ACHN (cell line): Measurements from ENCODE around the gene GSTT4.
"Not testable (repeated sequence)": the region's sequence is repeated elsewhere in the genome, so short reads cannot be mapped to it uniquely, and the experiment has no call there.

Experiments
- DNase-seq: peaks from one replicate; pipeline ENCODE4 v3.0.0-alpha.2; 2015
- in situ Hi-C: cut with HindIII; loops from 2 replicates; pipeline ENCODE4 v1.10.0; 2017; ENCODE audit warnings: low sequenced_read_pairs, low pct_ligation_motif_present, low pct_unique_long_range_greater_than_20kb

GSTT4 gene

GRCh38 chr22:24001314-24001713, 3.9 kb downstream of the GSTT4 start:
- DNase-seq: no peak
- in situ Hi-C loops: no loop called here

GRCh38 chr22:23999779-24000178, 5.5 kb downstream of the GSTT4 start:
- DNase-seq, in situ Hi-C loops: not testable (repeated sequence)

GRCh38 chr22:23997092-23997491, 8.2 kb downstream of the GSTT4 start:
- DNase-seq: no peak
- in situ Hi-C loops: no loop called here

- DNase-seq, in situ Hi-C loops: not testable (repeated sequence)
These were observed 11.6 kb downstream of the GSTT4 start for GRCh38 chr22:23993581-23994177.

GRCh38 chr22:23993080-23993479, 12.2 kb downstream of the GSTT4 start:
- in situ Hi-C loops, DNase-seq: not testable (repeated sequence)

- DNase-seq, in situ Hi-C loops: not testable (repeated sequence)
These were observed 15.5 kb downstream of the GSTT4 start for GRCh38 chr22:23989583-23990244.

GRCh38 chr22:23986538-23987178, 18.6 kb downstream of the GSTT4 start:
- in situ Hi-C loops, DNase-seq: not testable (repeated sequence)

GRCh38 chr22:23986089-23986488, 19.2 kb downstream of the GSTT4 start:
- DNase-seq, in situ Hi-C loops: not testable (repeated sequence)

- in situ Hi-C loops: no loop called here
- peak; percentile 16 for DNase-seq
These were observed 20.8 kb downstream of the GSTT4 start for GRCh38 chr22:23984430-23984829.

GRCh38 chr22:23980567-23980966, 24.7 kb downstream of the GSTT4 start:
- DNase-seq, in situ Hi-C loops: not testable (repeated sequence)

GRCh38 chr22:23979557-23980240, 25.6 kb downstream of the GSTT4 start, which contains the start of gene GSTT2:
Gene GSTT2, plus strand, starts transcription at chr22:23980134.
- in situ Hi-C loops, DNase-seq: not testable (repeated sequence)

GRCh38 chr22:23977304-23977703, 27.9 kb downstream of the GSTT4 start:
- DNase-seq, in situ Hi-C loops: not testable (repeated sequence)

- in situ Hi-C loops, DNase-seq: not testable (repeated sequence)
These were observed 30.4 kb downstream of the GSTT4 start for GRCh38 chr22:23974836-23975352.

- in situ Hi-C loops, DNase-seq: not testable (repeated sequence)
These were observed 30.9 kb downstream of the GSTT4 start, which contains the start of gene DDT for GRCh38 chr22:23974345-23974744. Gene DDT, minus strand, starts transcription at chr22:23974441. Its CDS starts 27 bp downstream, at chr22:23974414.

- in situ Hi-C loops, DNase-seq: not testable (repeated sequence)
These were observed 33.3 kb downstream of the GSTT4 start for GRCh38 chr22:23971927-23972326.

GRCh38 chr22:23970816-23971486, 34.3 kb downstream of the GSTT4 start:
- in situ Hi-C loops: no loop called here
- no peak for DNase-seq

- in situ Hi-C loops: no loop called here
- no peak for DNase-seq
These were observed 35.0 kb downstream of the GSTT4 start for GRCh38 chr22:23970201-23970641.

- in situ Hi-C loops: no loop called here
- no peak for DNase-seq
These were observed 36.2 kb downstream of the GSTT4 start for GRCh38 chr22:23969071-23969470.
